ENCODE results near the gene DSC3.
"Not testable (repeated sequence)": the region's sequence is repeated elsewhere in the genome, so short reads cannot be mapped to it uniquely, and the experiment has no call there.

Gene DSC3

DNA sequence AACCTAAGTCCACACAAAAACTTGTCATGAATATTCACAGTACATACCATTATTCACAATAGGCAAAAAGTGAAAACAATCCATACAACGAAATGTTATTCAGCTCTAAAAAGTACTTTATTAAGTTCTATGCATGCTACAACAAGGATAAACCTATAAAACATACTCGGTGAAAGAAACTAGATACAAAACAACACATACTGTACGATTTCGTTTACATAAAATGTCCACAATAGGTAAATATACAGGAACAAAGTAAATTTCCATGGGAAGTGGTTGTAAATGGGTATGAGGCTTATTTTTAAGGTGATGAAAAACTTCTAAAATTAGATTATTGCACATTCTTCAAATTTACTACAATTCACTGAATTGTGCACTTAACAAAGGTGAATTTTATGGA, 8.0 kb downstream of the DSC3 start:
- in situ Hi-C loops (cut with HindIII; ENCODE audit: low pct_unique_long_range_greater_than_20kb, low sequenced_read_pairs) = no loop called here
- no peak for DNase-seq (ENCODE audit: low read depth in 1 of 2, low spot score in 1 of 2)
- TF ChIP-seq JUND (IDR thresholded peaks at IDR 0.05; ENCODE audit: low read depth) = no peak

DNA sequence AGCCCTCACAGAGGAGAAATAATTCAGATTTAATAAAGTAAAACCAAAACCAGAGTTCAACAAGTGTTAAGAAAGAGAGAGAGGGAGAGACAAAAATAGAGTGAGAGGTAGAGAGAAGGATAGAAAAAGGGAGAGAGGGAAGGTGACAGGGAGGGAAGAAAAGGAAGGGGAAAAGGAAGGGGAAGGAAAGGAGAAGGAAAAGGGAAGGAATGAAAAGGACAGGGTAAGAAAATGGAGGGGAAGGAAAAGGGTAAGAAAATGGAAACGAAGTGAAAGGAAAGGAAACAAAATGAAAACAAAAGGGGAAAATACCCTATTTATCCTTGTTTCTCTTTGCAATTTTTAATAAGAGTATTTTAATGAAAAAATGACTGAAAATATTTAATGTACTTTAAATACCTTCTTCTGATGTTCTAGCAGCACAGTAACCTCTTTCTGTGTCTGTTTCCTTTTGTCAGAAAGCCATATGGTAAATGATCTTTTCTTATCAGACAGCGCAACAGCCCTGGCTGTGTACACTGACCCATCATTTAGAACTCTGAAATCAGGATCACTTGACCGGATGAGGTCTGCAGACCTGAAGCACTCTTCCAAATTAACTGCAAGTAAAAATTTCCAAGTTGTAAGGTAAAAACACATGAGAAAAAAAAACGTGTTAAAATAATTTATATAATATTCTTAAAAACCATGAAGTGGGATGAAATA, 11.8 kb downstream of the DSC3 start:
- in situ Hi-C loops (cut with HindIII; ENCODE audit: low pct_unique_long_range_greater_than_20kb, low sequenced_read_pairs) = no loop called here
- no peak for DNase-seq (ENCODE audit: low read depth in 1 of 2, low spot score in 1 of 2)
- no peak for TF ChIP-seq JUND (IDR thresholded peaks at IDR 0.05; ENCODE audit: low read depth)

DNA sequence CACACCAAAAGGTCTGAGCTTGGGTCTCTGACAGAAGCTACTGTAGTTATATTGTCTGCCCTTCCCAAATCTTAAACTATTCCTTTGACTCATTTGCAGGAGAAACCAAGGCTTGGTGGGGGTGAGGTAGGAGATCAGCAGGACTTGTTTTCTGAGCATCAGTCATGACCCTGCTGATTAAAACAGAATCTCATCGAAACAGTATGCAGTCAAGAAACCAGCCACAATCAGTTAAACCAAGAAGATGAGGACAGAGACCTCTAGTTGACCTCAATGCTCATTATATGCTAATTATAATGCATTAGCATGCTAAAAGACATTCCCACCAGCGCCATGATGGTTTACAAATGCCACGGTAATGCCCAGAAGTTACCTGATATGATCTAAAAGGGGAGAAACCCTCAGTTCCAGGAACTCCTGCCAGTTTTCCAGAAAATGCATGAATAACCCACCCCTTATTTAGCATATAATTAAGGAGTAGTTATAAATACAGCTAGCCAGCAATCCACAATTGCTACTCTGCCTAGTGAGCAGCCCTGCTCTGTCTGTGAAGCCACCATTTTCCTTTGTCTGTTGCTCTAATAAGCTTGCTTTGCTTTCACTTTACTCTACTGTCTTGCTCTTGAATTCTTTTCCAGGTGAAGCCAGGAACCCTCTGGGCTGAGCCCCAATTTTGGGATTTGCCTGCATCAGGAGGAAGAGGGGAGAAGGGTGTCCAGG, 26.7 kb downstream of the DSC3 start:
- in situ Hi-C loops (cut with HindIII; ENCODE audit: low pct_unique_long_range_greater_than_20kb, low sequenced_read_pairs) = no loop called here
- TF ChIP-seq JUND (IDR thresholded peaks at IDR 0.05; ENCODE audit: low read depth) = no peak
- no peak for DNase-seq (ENCODE audit: low read depth in 1 of 2, low spot score in 1 of 2)

DNA sequence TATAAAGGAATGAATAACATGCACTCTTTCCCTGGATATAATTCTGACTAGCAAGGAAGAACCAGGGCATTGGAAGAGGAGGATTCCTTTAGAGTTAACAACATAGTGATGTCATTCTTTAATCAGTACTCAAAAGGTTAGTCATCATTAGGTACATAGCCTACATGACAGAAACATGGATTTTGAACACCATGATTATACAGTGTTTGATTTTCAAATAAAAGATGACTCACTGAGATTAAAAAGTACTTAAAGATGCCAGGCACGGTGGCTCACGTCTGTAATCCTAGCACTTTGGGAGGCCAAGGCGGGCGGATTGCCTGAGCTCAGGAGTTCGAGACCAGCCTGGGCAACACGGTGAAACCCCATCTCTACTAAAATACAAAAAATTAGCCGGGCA, 31.1 kb downstream of the DSC3 start:
- in situ Hi-C loops (cut with HindIII; ENCODE audit: low pct_unique_long_range_greater_than_20kb, low sequenced_read_pairs); DNase-seq (ENCODE audit: low read depth in 1 of 2, low spot score in 1 of 2): not testable (repeated sequence)

DNA sequence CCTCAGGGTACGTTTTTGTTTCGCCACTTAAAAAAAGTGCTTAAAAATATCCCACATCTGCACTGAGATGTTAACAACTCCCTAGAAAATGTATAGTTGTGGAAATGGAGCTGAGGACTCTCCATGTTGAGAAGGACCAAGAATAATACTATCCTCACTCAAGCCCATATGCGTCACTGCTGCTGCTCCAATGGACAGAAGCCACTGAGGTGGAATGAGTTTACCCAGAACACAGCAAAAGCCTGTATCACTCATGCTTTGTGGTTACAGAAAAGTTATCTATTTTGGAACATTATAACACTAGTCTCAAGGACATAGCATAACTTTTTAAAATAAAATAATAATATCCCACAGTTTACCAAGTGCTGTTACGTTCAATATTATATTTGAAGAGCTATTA, 31.9 kb downstream of the DSC3 start:
- no peak for TF ChIP-seq JUND (IDR thresholded peaks at IDR 0.05; ENCODE audit: low read depth)
- DNase-seq (ENCODE audit: low read depth in 1 of 2, low spot score in 1 of 2) = no peak
- in situ Hi-C loops (cut with HindIII; ENCODE audit: low pct_unique_long_range_greater_than_20kb, low sequenced_read_pairs) = no loop called here

DNA sequence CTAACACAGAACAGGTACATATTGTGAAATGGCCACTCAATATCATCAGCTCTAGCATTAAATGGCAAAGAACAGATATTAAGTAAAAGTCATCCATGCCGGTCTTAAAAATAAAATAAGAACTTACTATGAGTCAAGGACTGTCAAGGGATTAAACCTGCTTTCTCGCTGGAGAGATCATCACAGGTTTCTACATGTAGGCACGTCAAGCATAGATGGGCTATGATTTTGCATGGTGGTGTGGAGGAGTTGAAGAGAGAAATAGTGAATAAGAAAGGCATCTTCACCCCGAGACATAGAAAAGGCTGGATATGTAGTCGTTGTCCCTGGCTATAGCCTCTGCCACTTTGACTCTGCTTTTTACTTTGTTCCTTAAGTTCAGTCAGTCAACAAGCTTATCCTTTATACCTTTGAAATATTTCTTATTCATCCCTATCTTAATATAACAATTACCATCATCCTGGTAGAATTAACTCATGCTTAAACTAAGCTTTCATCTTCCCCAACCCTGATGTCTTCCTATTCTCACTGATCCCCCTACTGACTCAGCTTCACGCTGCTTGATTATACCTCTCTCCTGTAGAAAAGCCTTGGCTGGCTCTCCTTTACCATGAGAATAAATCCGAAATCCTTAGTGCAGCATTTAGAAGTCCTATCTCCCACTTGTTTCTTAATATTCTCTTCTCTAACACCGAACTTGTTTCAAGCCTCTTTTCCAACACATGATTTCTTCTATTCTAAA, 42.5 kb downstream of the DSC3 start:
- no peak for DNase-seq (ENCODE audit: low read depth in 1 of 2, low spot score in 1 of 2)
- no peak for TF ChIP-seq JUND (IDR thresholded peaks at IDR 0.05; ENCODE audit: low read depth)
- in situ Hi-C loops (cut with HindIII; ENCODE audit: low pct_unique_long_range_greater_than_20kb, low sequenced_read_pairs) = no loop called here

DNA sequence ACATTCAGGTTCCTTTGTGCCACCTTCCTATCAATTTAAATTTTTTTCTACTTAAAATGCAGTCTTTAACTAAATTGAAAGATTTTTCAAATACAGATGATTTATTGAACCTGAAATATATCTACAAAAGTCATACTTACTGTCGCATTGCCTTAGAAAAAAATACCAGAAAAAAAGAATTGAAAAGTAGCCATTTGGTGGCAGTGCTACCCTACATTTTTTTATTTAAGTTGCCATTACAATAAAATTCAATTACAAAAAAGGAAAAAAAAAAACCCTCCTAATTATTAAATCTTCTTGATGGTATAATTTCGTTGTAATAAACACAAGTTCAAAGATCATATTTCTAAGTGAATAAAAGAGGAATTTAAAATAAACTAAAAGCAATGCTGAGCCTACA, 43.4 kb downstream of the DSC3 start:
- in situ Hi-C loops (cut with HindIII; ENCODE audit: low pct_unique_long_range_greater_than_20kb, low sequenced_read_pairs) = no loop called here
- TF ChIP-seq JUND (IDR thresholded peaks at IDR 0.05; ENCODE audit: low read depth) = no peak
- peak in 1 of 2 experiments; percentile 18 for DNase-seq (ENCODE audit: low read depth in 1 of 2, low spot score in 1 of 2)

DNA sequence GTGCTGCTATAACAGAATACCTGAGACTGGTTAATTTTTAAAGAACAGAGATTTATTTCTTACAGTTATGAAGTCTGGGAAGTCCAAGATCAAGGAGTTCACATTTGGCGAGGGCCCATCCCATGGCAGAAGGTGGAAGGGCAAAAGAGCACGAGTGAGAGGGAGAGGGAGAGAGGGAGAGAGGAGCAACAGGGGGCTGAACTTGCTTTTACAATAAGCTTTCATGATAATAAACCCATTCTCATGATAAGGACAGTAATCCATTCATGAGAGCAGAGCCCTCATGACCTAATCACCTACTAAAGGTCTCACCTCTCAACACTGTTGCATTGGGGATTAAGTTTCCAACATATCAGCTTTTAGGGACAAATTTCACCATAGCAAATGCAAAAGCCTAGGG, 45.3 kb downstream of the DSC3 start:
- TF ChIP-seq JUND (IDR thresholded peaks at IDR 0.05; ENCODE audit: low read depth) = no peak
- no peak for DNase-seq (ENCODE audit: low read depth in 1 of 2, low spot score in 1 of 2)
- in situ Hi-C loops (cut with HindIII; ENCODE audit: low pct_unique_long_range_greater_than_20kb, low sequenced_read_pairs) = no loop called here

DNA sequence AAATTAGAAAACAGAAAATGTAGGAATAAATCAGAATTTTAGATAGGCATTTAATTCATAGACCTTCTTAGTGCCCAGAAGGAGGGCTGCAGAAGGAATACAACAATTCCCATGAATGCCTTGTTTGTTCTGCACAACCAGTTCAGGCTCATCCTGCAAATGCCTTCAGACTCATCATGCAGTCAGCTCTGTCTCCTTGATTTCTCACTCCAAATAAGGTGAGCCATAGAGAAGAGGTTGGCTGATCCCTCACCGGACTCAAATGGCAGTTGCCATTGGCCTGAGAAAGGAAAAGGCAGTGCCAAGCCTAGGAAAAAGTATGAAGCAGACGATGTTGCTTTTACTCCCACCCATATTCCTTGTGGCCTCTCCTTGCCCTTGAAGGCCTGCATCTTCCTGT, 50.3 kb downstream of the DSC3 start:
- in situ Hi-C loops (cut with HindIII; ENCODE audit: low pct_unique_long_range_greater_than_20kb, low sequenced_read_pairs) = no loop called here
- DNase-seq (ENCODE audit: low read depth in 1 of 2, low spot score in 1 of 2) = no peak
- no peak for TF ChIP-seq JUND (IDR thresholded peaks at IDR 0.05; ENCODE audit: low read depth)

DNA sequence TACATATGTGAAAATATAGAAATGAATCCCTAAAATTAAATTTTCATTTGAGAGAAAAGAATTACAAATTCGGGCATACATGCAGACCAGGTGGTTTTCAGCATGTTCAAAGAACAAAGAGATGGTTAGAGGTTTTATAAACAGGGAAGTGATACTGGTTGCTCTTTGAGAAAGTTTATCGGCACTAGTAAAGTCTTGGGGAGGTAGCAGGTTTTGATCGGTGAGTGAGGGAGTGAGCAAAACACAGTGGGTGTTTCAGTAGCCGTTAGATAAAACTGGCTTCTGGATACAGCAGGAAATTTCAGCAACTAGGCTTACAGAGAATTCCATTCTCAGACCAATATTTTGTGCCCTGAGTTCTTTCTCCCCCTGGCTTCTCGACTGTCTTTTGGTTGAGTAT, 51.1 kb downstream of the DSC3 start:
- DNase-seq (ENCODE audit: low read depth in 1 of 2, low spot score in 1 of 2) = no peak
- no peak for TF ChIP-seq JUND (IDR thresholded peaks at IDR 0.05; ENCODE audit: low read depth)
- in situ Hi-C loops (cut with HindIII; ENCODE audit: low pct_unique_long_range_greater_than_20kb, low sequenced_read_pairs) = no loop called here

DNA sequence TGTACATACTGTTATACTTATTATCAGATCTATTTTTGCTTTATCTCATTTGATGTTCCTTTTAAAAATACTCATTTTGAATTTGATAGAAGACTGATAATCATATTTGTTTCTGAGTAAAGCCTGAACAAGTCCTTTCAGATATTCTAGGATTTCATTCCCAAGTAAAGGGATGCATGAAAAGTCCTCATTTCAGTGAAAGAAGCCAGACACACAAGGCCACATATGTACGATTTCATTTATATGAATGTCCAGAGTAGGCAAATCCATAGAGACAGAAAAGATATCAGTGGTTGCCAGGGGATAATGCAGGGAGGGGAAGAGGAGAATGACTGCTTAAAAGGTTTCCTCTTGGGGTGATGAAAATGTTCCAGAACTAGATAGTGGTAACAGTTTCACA, 53.4 kb downstream of the DSC3 start:
- no peak for DNase-seq (ENCODE audit: low read depth in 1 of 2, low spot score in 1 of 2)
- in situ Hi-C loops (cut with HindIII; ENCODE audit: low pct_unique_long_range_greater_than_20kb, low sequenced_read_pairs) = no loop called here
- TF ChIP-seq JUND (IDR thresholded peaks at IDR 0.05; ENCODE audit: low read depth) = no peak

DNA sequence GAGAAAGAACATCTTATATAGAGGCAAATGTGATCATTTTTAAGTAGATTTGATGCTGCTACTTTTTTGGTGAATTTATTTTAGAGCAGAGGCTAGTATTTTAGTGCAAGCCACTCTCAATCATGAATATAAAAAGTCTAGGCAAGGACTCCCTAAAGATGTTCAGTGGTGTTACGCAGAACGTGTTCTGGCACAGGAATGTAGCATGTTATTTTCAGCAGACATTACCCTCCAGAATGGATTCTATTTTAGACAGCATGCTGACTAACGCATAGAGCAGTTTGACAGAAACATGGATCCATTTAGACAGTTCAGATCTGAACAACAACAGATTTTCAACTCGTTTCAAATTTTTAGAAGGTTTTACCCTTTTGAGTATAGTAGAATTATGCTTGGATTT, 54.1 kb downstream of the DSC3 start:
- in situ Hi-C loops (cut with HindIII; ENCODE audit: low pct_unique_long_range_greater_than_20kb, low sequenced_read_pairs) = no loop called here
- TF ChIP-seq JUND (IDR thresholded peaks at IDR 0.05; ENCODE audit: low read depth) = no peak
- DNase-seq (ENCODE audit: low read depth in 1 of 2, low spot score in 1 of 2) = no peak

All from T47D (cell line).